KOPT-K1 (cell line): ENCODE results near the gene RANBP10.
A peak's percentile ranks its signal among the peaks of the same experiment; 100 is the strongest.
"Not testable (repeated sequence)": the region's sequence is repeated elsewhere in the genome, so short reads cannot be mapped to it uniquely, and the experiment has no call there.

Source experiments
- H3K27ac ChIP-seq: fragments of 200-600 bp; sonication (generic); 2 replicates; pipeline ENCODE4 v1.5.1; 2016; ENCODE audit warnings: antibody characterized with exemption, mild to moderate bottlenecking, low read depth, low read length; ENCODE audit not compliant: poor library complexity, severe bottlenecking
- H3K36me3 ChIP-seq: fragments of 200-600 bp; sonication (generic); 2 replicates; pipeline ENCODE4 v1.5.1; 2017; ENCODE audit warnings: antibody characterized with exemption, mild to moderate bottlenecking, low read length, moderate library complexity; ENCODE audit not compliant: insufficient read depth
- H3K9me3 ChIP-seq: fragments of 200-600 bp; sonication (generic); 2 replicates; pipeline ENCODE4 v1.5.1; 2017; ENCODE audit warnings: antibody characterized with exemption, low read length, mild to moderate bottlenecking; ENCODE audit not compliant: insufficient read depth, poor library complexity, severe bottlenecking

Gene RANBP10

DNA sequence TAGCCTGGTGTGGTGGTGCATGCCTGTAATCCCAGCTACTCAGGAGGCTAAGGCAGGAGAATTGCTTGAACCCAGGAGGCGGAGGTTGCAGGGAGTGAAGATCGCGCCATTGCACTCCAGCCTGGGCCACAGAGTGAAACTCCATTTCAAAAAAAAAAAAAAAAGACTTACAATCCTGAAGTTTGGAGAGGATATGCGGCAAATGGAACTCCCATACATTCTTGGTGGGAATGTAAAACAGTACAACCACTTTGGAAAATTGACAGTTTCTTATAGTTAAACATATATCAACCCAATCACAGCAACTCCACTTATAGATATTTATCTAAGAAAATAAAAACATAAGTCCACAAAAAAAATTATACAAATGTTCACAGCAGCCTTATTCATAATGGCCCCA is 99.2 kb downstream of the RANBP10 start:
- no peaks in the 10 kb centered on the region for H3K36me3 ChIP-seq
- no peaks in the 10 kb centered on the region for H3K9me3 ChIP-seq
- H3K27ac ChIP-seq: no peak overlapping the region

- Histone ChIP-seq H3K9me3 (peaks cover 9% of the 10 kb centered on the region), H3K36me3 (peaks cover 9% of the 10 kb centered on the region; the same call in 1 of the 2 replicates), H3K27ac (no peak overlapping the region)
Observed at GRCh38 chr16:67704110-67704509, 102.2 kb downstream of the RANBP10 start.

- peak overlapping the region; percentile 36 for H3K27ac ChIP-seq
- peaks cover 12% of the 10 kb centered on the region for H3K9me3 ChIP-seq
- peaks cover 14% of the 10 kb centered on the region; the same call in 1 of the 2 replicates for H3K36me3 ChIP-seq
Observed at GRCh38 chr16:67703626-67704025, 102.7 kb downstream of the RANBP10 start.

DNA sequence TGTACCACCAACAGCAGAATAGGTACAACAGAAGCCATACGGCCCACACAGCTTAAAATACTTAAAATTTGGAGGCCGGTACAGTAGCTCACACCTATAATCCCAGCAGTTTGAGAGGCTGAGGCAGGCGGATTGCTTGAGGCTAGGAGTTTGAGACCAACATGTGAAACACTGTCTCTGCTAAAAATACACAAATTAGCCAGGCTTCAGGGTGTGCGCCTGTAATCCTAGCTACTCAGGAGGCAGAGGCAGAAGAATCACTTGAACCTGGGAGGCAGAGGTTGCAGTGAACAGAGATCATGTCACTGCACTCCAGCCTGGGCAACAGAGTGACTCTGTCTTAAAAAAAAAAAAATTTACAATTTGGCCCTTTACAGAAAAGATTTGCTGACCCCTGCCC is 104.2 kb downstream of the RANBP10 start:
- H3K9me3 ChIP-seq: peaks cover 12% of the 10 kb centered on the region
- peaks cover 27% of the 10 kb centered on the region; the same call in 1 of the 2 replicates for H3K36me3 ChIP-seq
- H3K27ac ChIP-seq: no peak overlapping the region

- peaks cover 27% of the 10 kb centered on the region; the same call in 1 of the 2 replicates for H3K36me3 ChIP-seq
- no peak overlapping the region for H3K27ac ChIP-seq
- H3K9me3 ChIP-seq: peaks cover 12% of the 10 kb centered on the region
Observed at GRCh38 chr16:67701420-67701819, 104.9 kb downstream of the RANBP10 start.

GRCh38 chr16:67699265-67699664 is 107.1 kb downstream of the RANBP10 start:
- no peak overlapping the region for H3K27ac ChIP-seq
- H3K9me3 ChIP-seq: peaks cover 12% of the 10 kb centered on the region

GRCh38 chr16:67697422-67698185 is 108.8 kb downstream of the RANBP10 start:
- H3K27ac ChIP-seq: no peak overlapping the region
- peaks cover 27% of the 10 kb centered on the region; the same call in 1 of the 2 replicates for H3K36me3 ChIP-seq
- peaks cover 12% of the 10 kb centered on the region for H3K9me3 ChIP-seq

More at GRCh38 chr16:67699265-67699664, 107.1 kb downstream of the RANBP10 start:
- H3K36me3 ChIP-seq: peaks cover 27% of the 10 kb centered on the region; the same call in 1 of the 2 replicates

DNA sequence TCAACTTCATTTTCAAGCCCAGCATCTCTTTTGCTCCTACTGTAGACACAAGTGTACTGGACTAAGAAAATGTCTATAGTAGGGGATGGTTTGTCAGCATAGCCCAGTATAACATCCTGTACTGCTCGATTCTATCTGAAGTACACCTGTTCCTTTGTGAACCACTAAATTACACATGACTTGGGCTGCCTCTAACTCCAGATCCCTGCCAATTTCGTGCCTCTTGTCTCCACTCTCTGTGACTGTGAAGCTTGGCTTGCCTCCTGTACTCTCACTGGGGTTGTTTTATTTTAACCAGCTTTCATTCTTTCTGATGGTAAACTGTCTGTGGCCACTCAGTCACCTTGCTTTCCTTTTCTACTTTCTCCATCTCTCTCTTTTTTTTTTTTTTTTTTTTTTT is 111.7 kb downstream of the RANBP10 start:
- H3K9me3 ChIP-seq: peaks cover 8% of the 10 kb centered on the region
- H3K27ac ChIP-seq: no peak overlapping the region
- H3K36me3 ChIP-seq: peaks cover 26% of the 10 kb centered on the region; the same call in 1 of the 2 replicates

DNA sequence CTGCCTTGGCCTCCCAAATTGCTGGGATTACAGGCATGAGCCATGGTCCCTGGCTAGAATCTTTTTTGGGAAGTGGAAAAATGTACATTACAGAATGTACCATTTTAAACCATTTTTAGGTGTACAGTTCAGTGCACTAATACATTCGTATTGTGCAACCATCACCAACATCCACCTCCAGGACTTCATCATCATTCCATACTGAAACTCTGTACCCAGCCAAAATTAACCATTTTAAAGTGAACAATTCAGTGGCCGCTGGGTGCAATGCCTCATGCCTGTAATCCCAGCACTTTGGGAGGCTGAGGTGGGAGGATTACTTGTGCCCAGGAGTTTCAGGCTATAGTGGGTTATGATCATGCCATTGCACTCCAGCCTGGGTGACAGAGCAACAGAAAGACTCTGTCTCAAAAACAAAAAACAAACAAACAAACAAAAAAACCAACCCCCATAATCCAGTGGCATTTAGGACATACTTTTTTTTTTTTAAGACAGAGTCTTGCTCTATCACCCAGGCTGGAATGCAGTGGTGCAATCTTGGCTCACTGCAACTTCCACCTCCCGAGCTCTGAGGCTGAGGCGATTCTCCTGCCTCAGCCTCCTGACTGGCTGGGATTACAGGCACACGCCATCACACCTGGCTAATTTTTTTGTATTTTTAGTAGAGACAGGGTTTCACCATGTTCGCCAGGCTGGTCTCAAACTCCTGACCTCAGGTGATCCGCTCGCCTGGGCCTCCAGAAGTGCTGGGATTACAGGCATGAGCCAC is 112.7 kb downstream of the RANBP10 start:
- H3K9me3 ChIP-seq, H3K27ac ChIP-seq: not testable (repeated sequence)

GRCh38 chr16:67685388-67686112 is 120.8 kb downstream of the RANBP10 start:
- Histone ChIP-seq H3K27ac (no peak overlapping the region), H3K36me3 (peaks cover 50% of the 10 kb centered on the region), H3K9me3 (no peaks in the 10 kb centered on the region)

More for the DNA sequence above, 112.7 kb downstream of the RANBP10 start:
- peaks cover 17% of the 10 kb centered on the region; the same call in 1 of the 2 replicates for H3K36me3 ChIP-seq

DNA sequence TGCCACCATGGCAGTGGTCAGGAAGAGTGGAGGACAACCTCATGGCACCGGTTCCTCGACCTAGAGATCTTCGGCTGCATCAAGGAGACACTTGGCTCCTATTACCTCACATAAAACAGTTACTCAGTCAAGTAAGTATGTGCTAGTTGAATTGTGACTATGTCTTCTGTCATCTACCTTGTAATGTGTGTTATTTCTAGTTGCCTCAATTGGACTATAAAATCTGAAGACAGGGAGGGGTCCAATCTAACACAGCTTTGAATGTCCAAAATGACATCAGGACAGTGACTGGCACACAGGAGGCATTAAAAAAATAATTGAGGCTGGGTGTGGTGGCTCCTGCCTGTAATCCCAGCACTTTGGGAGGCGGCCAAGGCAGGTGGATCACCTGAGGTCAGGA is 122.6 kb downstream of the RANBP10 start:
- Histone ChIP-seq H3K9me3 (no peaks in the 10 kb centered on the region), H3K36me3 (peaks cover 58% of the 10 kb centered on the region), H3K27ac (no peak overlapping the region)

GRCh38 chr16:67679935-67680897 is 126.1 kb downstream of the RANBP10 start:
- H3K9me3 ChIP-seq: no peaks in the 10 kb centered on the region
- no peak overlapping the region for H3K27ac ChIP-seq
- peaks cover 66% of the 10 kb centered on the region for H3K36me3 ChIP-seq

GRCh38 chr16:67678354-67679023 is 127.9 kb downstream of the RANBP10 start:
- no peak overlapping the region for H3K27ac ChIP-seq
- H3K36me3 ChIP-seq: peaks cover 58% of the 10 kb centered on the region
- H3K9me3 ChIP-seq: no peaks in the 10 kb centered on the region
